K562 (cell line): ENCODE data around the gene AKAP6. TPM values are rescaled to one million over a fixed set of nuclear protein-coding genes. Genes with fewer than 3 reads are reported as not detected.

ENCODE experiments used
- ATAC-seq: fragments of 200-7000 bp; cut with Tn5 transposase; 3 replicates; pipeline ENCODE4 v1.9.1; 2020; ENCODE audit warnings: moderate library complexity
- BruUV-seq: library from RNA; stranded (reverse); fragments of 400-500 nt; replicated peaks from 2 replicates; lab custom pipeline; 2021; lab: Mats Ljungman, UMichigan
- CTCF ChIA-PET: fragments of 300-600 bp; formaldehyde crosslinking; extraction: SDS; loops from one replicate; lab custom pipeline; 2021; ENCODE audit warnings: low intra/inter-chr PET ratio; lab: Yijun Ruan, JAX
- POLR2A ChIA-PET: fragments of 300-600, 350-650 bp; sonication (Branson Sonifier 250); formaldehyde crosslinking; extraction: SDS; loops from one replicate; lab custom pipeline; 2021; ENCODE audit warnings: antibody characterized with exemption, inconsistent platforms; lab: Yijun Ruan, JAX
- DNase-seq, 4 experiments: peaks; one replicate each; pipeline versions ENCODE4 v3.0.0 to v3.0.0-alpha.2; 2011 to 2018; ENCODE audit warnings: low spot score in 3 of 4, mixed read lengths in 3 of 4; ENCODE audit errors: extremely low read depth in 1 of 4
- FAIRE-seq: peaks from 2 replicates; lab custom pipeline; 2011; peaks lifted over from hg19 to GRCh38; lab: Jason Lieb, UNC
- H2AFZ ChIP-seq: 2 replicates; pipeline ENCODE4 v1.6.0; 2011; ENCODE audit warnings: low read depth, low read length, control low read depth, inconsistent platforms
- H3K27ac ChIP-seq: fragments of 200-600 bp; 3 replicates; pipeline ENCODE4 v1.8.0; 2011; ENCODE audit warnings: low read depth, mild to moderate bottlenecking, control low read depth, inconsistent platforms, low read length, moderate library complexity, mixed read lengths; ENCODE audit errors: extremely low read depth
- H3K27me3 ChIP-seq, 2 experiments: fragments of 300-600 bp in 1 of 2; 2 replicates in 1 of 2; 3 replicates in 1 of 2; pipeline versions ENCODE4 v1.6.0 to v1.8.0; 2011; ENCODE audit warnings: inconsistent platforms in 2 of 2, low read length in 2 of 2, mild to moderate bottlenecking in 1 of 2, mixed read lengths in 1 of 2, moderate library complexity in 1 of 2; ENCODE audit not compliant: control insufficient read depth in 2 of 2, insufficient read depth in 2 of 2
- H3K36me3 ChIP-seq: fragments of 300-600 bp; 3 replicates; pipeline ENCODE4 v1.8.0; 2011; ENCODE audit warnings: mild to moderate bottlenecking, low read length, inconsistent platforms; ENCODE audit not compliant: control insufficient read depth, insufficient read depth
- H3K4me1 ChIP-seq, 2 experiments: fragments of 200-600 bp in 1 of 2; replicated peaks in 1 of 2; 2 replicates in 1 of 2; 3 replicates in 1 of 2; pipeline versions ENCODE4 v1.5.1 to v1.8.0; 2011; ENCODE audit warnings: inconsistent platforms in 2 of 2, low read length in 2 of 2, mild to moderate bottlenecking in 1 of 2, mixed read lengths in 1 of 2, moderate library complexity in 1 of 2; ENCODE audit not compliant: control insufficient read depth in 2 of 2, insufficient read depth in 2 of 2
- H3K4me2 ChIP-seq: 2 replicates; pipeline ENCODE4 v1.6.1; 2011; ENCODE audit warnings: low read length, control low read depth, inconsistent platforms, mixed read lengths; ENCODE audit not compliant: insufficient read depth
- H3K4me3 ChIP-seq: fragments of 200-600 bp; sonication (generic), shearing (Covaris generic); 2 replicates; pipeline ENCODE4 v1.5.1; 2016; ENCODE audit warnings: control low read depth, inconsistent platforms
- H3K79me2 ChIP-seq: fragments of 200-600 bp; 3 replicates; pipeline ENCODE4 v1.8.0; 2011; ENCODE audit warnings: low read length, inconsistent platforms; ENCODE audit not compliant: control insufficient read depth, insufficient read depth
- H3K9ac ChIP-seq, 2 experiments: 2 replicates each; pipeline versions ENCODE4 v1.6.0 to v1.6.1; 2011; ENCODE audit warnings: low read depth in 2 of 2, low read length in 2 of 2, control low read depth in 1 of 2, inconsistent platforms in 1 of 2, mild to moderate bottlenecking in 1 of 2, mixed read lengths in 1 of 2; ENCODE audit not compliant: insufficient read depth in 1 of 2
- H3K9me1 ChIP-seq: one replicate; pipeline ENCODE4 v1.6.0; 2011; ENCODE audit warnings: inconsistent platforms, mild to moderate bottlenecking, low read length, moderate library complexity; ENCODE audit not compliant: control insufficient read depth, insufficient read depth
- H3K9me3 ChIP-seq: replicated peaks from 2 replicates; pipeline ENCODE4 v1.5.1; 2011; ENCODE audit warnings: low read depth, low read length, inconsistent platforms; ENCODE audit not compliant: control insufficient read depth, insufficient read depth
- H4K20me1 ChIP-seq: replicated peaks from 2 replicates; pipeline ENCODE4 v1.6.1; 2011; ENCODE audit warnings: low read length, inconsistent platforms, mixed read lengths; ENCODE audit not compliant: control insufficient read depth, insufficient read depth
- BACH1 ChIP-seq: fragments of 200-800 bp; sonication (Bioruptor generic); IDR thresholded peaks from 2 replicates; pipeline ENCODE4 v1.6.1; 2016; ENCODE audit warnings: missing genetic modification characterization, missing compliant biosample characterization
- C11orf30 ChIP-seq: fragments of 450-650 bp; IDR thresholded peaks from 2 replicates; pipeline ENCODE4 v1.6.1; 2016; ENCODE audit warnings: low read depth, mild to moderate bottlenecking
- MTF1 ChIP-seq: fragments of 250-450 bp; sonication (Bioruptor Pico); IDR thresholded peaks from 2 replicates; pipeline ENCODE4 v1.9.0; 2021; ENCODE audit warnings: moderate library complexity, mild to moderate bottlenecking, inconsistent platforms, borderline replicate concordance
- POLR3A ChIP-seq: IDR thresholded peaks from 2 replicates; pipeline ENCODE4 v1.6.1; 2011; ENCODE audit warnings: borderline replicate concordance, mild to moderate bottlenecking, moderate library complexity; ENCODE audit not compliant: insufficient read length, insufficient read depth; ENCODE audit errors: extremely low read depth
- PRMT5 ChIP-seq: sonication (generic); formaldehyde crosslinking; IDR thresholded peaks from 2 replicates; pipeline ENCODE4 v1.5.0; 2020; ENCODE audit warnings: missing genetic modification reagents
- ZNF133 ChIP-seq: fragments of 250-450 bp; sonication (Bioruptor Pico); IDR thresholded peaks from 2 replicates; pipeline ENCODE4 v1.4.0; 2020; ENCODE audit warnings: mild to moderate bottlenecking
- WGBS: fragments of 100-300 bp; shearing (Covaris generic); methylation state at CpG from one replicate; pipeline ENCODE4 v1.1.6; 2016; ENCODE audit warnings: low coverage, mixed read lengths; ENCODE audit not compliant: insufficient coverage; ENCODE audit errors: missing lambda C conversion rate; 5-methylcytosine and 5-hydroxymethylcytosine counted together
- in situ Hi-C: fragments of 300-500 bp; cut with MboI; formaldehyde crosslinking; loops from 4 replicates; pipeline ENCODE4 v1.15.0; 2018; ENCODE audit warnings: inconsistent platforms, mixed read lengths
- intact Hi-C: fragments of 100-400 bp; cut with micrococcal nuclease; formaldehyde crosslinking; loops from 2 replicates; pipeline ENCODE4 v1.14.2; 2022
- polyA plus RNA-seq, 8 experiments: library from polyadenylated mRNA; depleted of rRNA in 4 of 8; stranded (reverse) in 5 of 8; unstranded in 3 of 8; fragments of >200 nt; fragmentation: Nextera tagmentation in 2 of 8; fragmentation: Illumina TruSeq in 1 of 8; extraction: Ambion mirVana in 2 of 8; extraction: Trizol in 1 of 8; gene quantifications; 2 replicates each; pipeline versions ENCODE4 v1.2.1 to v1.2.3, GENCODE V29; 2011 to 2014; ENCODE audit warnings: inconsistent platforms in 1 of 8, missing spikeins in 1 of 8
- total RNA-seq, 7 experiments: library from RNA; depleted of rRNA in 6 of 7; stranded (reverse); fragments of >200 nt in 6 of 7; fragmentation: Illumina TruSeq in 2 of 7; extraction: Trizol in 2 of 7; gene quantifications; 2 replicates each; pipeline versions ENCODE4 v1.2.1 to v1.2.3, GENCODE V29; 2011 to 2021; ENCODE audit warnings: low replicate concordance in 1 of 7

AKAP6 gene
- total and polyA plus RNA-seq, 9 of the 15 experiments (the other 6 are each of a cell fraction or from before 2014, with no cell fraction given) = 0.03 to 1.7 (median 0.48) TPM

GRCh38 chr14:32559590-32559989, 230.5 kb downstream of the AKAP6 start:
- ATAC-seq = no peak
- 0% methylated on average over 1 of the region's 1 CpG for WGBS
- in situ Hi-C loops (no loop called here), intact Hi-C loops (no loop called here)
- no peaks in the 10 kb centered on the region for H3K9me1 ChIP-seq
- no peaks in the 10 kb centered on the region for H3K79me2 ChIP-seq
- no peak for FAIRE-seq
- no peak for DNase-seq
- H2AFZ ChIP-seq = no peak overlapping the region
- no peak overlapping the region for H3K4me2 ChIP-seq
- H3K27ac ChIP-seq = no peak overlapping the region
- no peaks in the 10 kb centered on the region for H3K27me3 ChIP-seq
- H4K20me1 ChIP-seq = no peaks in the 10 kb centered on the region
- no peaks in the 10 kb centered on the region for H3K4me1 ChIP-seq
- no peaks in the 10 kb centered on the region for H3K9me3 ChIP-seq
- no peaks in the 10 kb centered on the region for H3K36me3 ChIP-seq
- ChIA-PET CTCF (no interaction called here), POLR2A (no interaction called here)
- BruUV-seq = no TSS peak
- no peak overlapping the region for H3K9ac ChIP-seq
- H3K4me3 ChIP-seq = no peak overlapping the region
- TF ChIP-seq BACH1 (tag) = no peak
- TF ChIP-seq C11orf30 = no peak
- TF ChIP-seq POLR3A = no peak
- TF ChIP-seq ZNF133 (CRISPR knock-in tag) = no peak
- TF ChIP-seq PRMT5 = no peak
- no peak for TF ChIP-seq MTF1 (CRISPR knock-in tag)
